ENCODE results near the gene CYTH3.

Gene CYTH3

GRCh38 chr7:6200971-6201370 is 71.5 kb downstream of the CYTH3 start:
- TF ChIP-seq CTCF (IDR thresholded peaks at IDR 0.05): no peak

DNA sequence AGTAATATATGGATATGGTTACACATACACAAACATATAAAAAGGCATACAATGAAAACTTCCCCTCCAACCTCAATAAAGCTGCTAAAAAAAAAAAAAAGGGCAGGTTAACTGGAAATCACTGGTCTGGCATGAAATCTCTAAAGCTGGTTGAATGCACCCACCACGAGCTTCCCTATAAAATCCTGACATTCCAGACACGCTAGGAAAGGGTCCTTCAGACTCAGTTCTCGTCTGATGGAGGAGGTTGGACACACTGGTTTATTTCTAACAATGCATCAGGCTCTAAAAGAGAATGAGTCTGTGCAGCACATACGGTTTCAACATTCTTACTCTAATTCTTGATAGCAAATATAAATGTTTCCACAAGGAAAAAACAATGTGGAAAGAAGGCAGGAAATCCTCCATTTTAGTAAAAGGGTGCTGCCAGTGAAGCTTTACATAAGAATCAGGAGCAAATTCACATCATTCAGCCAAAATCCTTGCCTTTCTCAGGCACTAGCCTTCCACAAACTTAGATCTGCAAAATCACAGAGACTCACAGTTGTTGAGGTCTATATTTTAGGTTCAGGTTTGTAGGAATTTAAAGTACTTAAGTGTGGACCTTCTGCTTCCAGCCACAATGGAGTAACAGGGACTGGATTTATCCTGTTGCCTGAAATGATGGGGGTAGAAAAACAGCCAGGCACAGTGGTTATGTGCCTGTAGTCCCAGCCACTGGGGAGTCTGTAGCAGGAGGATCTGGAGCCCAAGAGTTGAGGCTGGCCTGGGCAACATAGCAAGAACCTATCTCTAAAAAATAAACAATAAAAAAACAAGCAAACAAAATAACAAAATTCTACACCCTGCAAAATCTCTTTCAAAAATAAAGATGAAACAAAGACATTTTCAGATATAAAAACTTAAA is 73.5 kb downstream of the CYTH3 start:
- no peak for TF ChIP-seq CTCF (IDR thresholded peaks at IDR 0.05)

- TF ChIP-seq CTCF (IDR thresholded peaks at IDR 0.05): no peak
Measured at GRCh38 chr7:6197801-6198551, 74.4 kb downstream of the CYTH3 start.

DNA sequence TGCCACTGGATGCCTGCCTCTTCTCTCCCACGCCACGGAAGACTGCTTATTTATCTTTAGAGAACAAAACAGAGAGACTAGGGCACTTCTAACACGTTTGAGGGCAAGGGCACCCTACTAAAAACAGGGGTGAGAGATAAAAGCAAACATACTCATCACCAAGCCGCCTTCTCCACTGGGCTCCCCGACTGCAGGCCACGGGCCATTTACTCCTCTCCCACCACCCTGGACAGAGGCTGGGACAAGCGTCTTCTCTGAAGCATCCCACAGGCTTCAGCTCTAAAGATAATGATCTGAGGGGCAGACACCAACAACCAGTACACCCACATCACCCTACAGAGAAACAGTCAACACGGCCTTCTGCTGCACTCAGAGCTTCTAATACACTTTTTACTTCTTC is 78.7 kb downstream of the CYTH3 start:
- no peak for TF ChIP-seq CTCF (IDR thresholded peaks at IDR 0.05)

DNA sequence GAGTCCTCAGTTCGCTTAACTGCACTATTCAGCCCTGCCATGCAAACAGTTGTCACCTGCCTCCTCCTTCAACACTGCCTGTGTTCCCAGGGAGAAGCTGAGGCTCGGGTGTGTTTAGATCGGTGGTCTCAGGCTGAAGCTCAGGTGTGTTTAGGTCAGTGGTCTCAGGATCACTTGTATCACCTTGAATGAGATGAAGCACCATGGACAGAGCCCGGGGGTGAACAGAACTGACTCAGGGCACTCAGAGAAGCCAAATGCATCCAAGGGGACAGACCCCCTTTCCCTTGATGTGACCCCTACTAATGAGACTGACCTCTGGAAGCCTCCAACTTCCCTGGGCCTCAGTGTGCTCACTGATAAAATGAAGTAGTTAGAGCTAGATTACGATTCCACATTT is 84.0 kb downstream of the CYTH3 start:
- no peak for TF ChIP-seq CTCF (IDR thresholded peaks at IDR 0.05)

DNA sequence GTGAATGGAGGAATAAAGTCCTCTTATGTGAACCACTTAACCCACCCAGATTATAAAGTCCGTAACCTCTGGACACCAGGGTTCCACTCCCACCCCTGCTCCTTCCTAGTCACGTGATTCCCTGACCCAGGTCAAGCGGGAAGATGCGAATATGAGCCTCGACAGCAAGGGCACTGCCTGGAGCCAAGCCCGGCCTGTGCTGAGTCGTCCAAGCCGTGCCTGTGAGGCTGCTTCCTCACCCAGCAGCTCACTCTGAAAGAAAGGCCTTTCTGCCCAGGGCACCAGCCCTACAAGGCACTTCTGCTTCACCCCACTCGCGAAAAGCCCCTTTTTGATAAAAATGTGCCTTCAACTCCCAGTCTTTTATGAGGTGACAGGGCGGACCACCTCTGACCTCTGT is 85.8 kb downstream of the CYTH3 start:
- no peak for TF ChIP-seq CTCF (IDR thresholded peaks at IDR 0.05)

DNA sequence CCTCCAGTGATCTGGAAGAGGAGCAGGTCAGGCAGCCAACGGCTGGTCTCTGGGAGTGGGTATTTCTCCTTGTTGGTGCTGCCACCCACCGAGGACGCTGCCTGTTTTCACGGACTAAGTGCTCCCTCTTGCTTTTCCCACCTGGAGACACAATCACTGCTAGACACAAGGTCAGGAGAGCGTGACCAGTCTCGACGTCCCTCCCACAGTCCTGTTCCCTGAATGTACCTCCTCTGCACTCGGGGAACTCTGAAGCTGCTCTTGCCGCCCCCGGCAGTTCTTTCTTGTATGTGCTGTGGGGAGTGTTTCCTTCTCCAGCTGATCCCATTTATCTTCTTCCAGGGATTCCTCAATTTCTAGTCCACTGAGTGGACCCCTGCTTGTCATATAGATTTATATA is 89.4 kb downstream of the CYTH3 start:
- TF ChIP-seq CTCF (IDR thresholded peaks at IDR 0.05): no peak

Data from LNCAP (cell line).